ENCODE results near the gene FKBP5.
A peak's percentile ranks its signal among the peaks of the same experiment; 100 is the strongest.
"Not testable (repeated sequence)": the region's sequence is repeated elsewhere in the genome, so short reads cannot be mapped to it uniquely, and the experiment has no call there.

FKBP5 gene

GRCh38 chr6:35594503-35595186 is 94.1 kb downstream of the FKBP5 start:
- no peak for FAIRE-seq
- no peak for DNase-seq (ENCODE audit: insufficient read length, low spot score)

GRCh38 chr6:35592178-35592577 is 96.5 kb downstream of the FKBP5 start:
- FAIRE-seq (no peak), DNase-seq (ENCODE audit: insufficient read length, low spot score) (no peak)

- no peak for FAIRE-seq
- no peak for DNase-seq (ENCODE audit: insufficient read length, low spot score)
These were observed 98.1 kb downstream of the FKBP5 start for GRCh38 chr6:35590622-35591066.

GRCh38 chr6:35589904-35590303 is 98.8 kb downstream of the FKBP5 start:
- DNase-seq (ENCODE audit: insufficient read length, low spot score) = no peak
- no peak for FAIRE-seq

- no peak for DNase-seq (ENCODE audit: insufficient read length, low spot score)
- FAIRE-seq = no peak
These were observed 99.4 kb downstream of the FKBP5 start for GRCh38 chr6:35589201-35589739.

GRCh38 chr6:35587167-35587566 is 101.5 kb downstream of the FKBP5 start:
- FAIRE-seq (no peak), DNase-seq (ENCODE audit: insufficient read length, low spot score) (no peak)

GRCh38 chr6:35586542-35586941 is 102.2 kb downstream of the FKBP5 start:
- FAIRE-seq (no peak), DNase-seq (ENCODE audit: insufficient read length, low spot score) (no peak)

GRCh38 chr6:35585658-35586057 is 103.1 kb downstream of the FKBP5 start:
- DNase-seq (ENCODE audit: insufficient read length, low spot score) = no peak
- no peak for FAIRE-seq

- peak; percentile 50 for DNase-seq (ENCODE audit: insufficient read length, low spot score)
- FAIRE-seq = no peak
These were observed 104.6 kb downstream of the FKBP5 start for GRCh38 chr6:35583893-35584688.

GRCh38 chr6:35582315-35582714 is 106.4 kb downstream of the FKBP5 start:
- DNase-seq (ENCODE audit: insufficient read length, low spot score) (no peak), FAIRE-seq (no peak)

GRCh38 chr6:35581633-35582032 is 107.1 kb downstream of the FKBP5 start:
- FAIRE-seq (peak; percentile 49), DNase-seq (ENCODE audit: insufficient read length, low spot score) (no peak)

GRCh38 chr6:35580836-35581235 is 107.9 kb downstream of the FKBP5 start:
- no peak for FAIRE-seq

GRCh38 chr6:35576682-35577081 is 112.0 kb downstream of the FKBP5 start:
- no peak for DNase-seq (ENCODE audit: insufficient read length, low spot score)
- no peak for FAIRE-seq

More at GRCh38 chr6:35580836-35581235, 107.9 kb downstream of the FKBP5 start:
- no peak for DNase-seq (ENCODE audit: insufficient read length, low spot score)

- FAIRE-seq (no peak), DNase-seq (ENCODE audit: insufficient read length, low spot score) (no peak)
These were observed 115.1 kb downstream of the FKBP5 start for GRCh38 chr6:35573495-35574110.

- not testable (repeated sequence) for FAIRE-seq; DNase-seq (ENCODE audit: insufficient read length, low spot score)
These were observed 117.8 kb downstream of the FKBP5 start for GRCh38 chr6:35570885-35571330.

GRCh38 chr6:35569011-35569461 is 119.7 kb downstream of the FKBP5 start:
- no peak for DNase-seq (ENCODE audit: insufficient read length, low spot score)
- FAIRE-seq = peak; percentile 9

- no peak for FAIRE-seq
- no peak for DNase-seq (ENCODE audit: insufficient read length, low spot score)
These were observed 121.9 kb downstream of the FKBP5 start for GRCh38 chr6:35566794-35567193.

- no peak for DNase-seq (ENCODE audit: insufficient read length, low spot score)
- no peak for FAIRE-seq
These were observed 124.0 kb downstream of the FKBP5 start for GRCh38 chr6:35564733-35565132.

- DNase-seq (ENCODE audit: insufficient read length, low spot score) (no peak), FAIRE-seq (no peak)
These were observed 126.7 kb downstream of the FKBP5 start for GRCh38 chr6:35562060-35562459.

- DNase-seq (ENCODE audit: insufficient read length, low spot score) = no peak
- no peak for FAIRE-seq
These were observed 127.6 kb downstream of the FKBP5 start for GRCh38 chr6:35561113-35561512.

- DNase-seq (ENCODE audit: insufficient read length, low spot score) = no peak
- no peak for FAIRE-seq
These were observed 130.1 kb downstream of the FKBP5 start for GRCh38 chr6:35558571-35558970.
